Measurements from ENCODE around the gene EFCAB11. TPM values are rescaled to one million over a fixed set of nuclear protein-coding genes. Genes with fewer than 3 reads are reported as not detected.

Gene EFCAB11
- total RNA-seq, 1 donor from 2014 or later = 3.6 TPM

DNA sequence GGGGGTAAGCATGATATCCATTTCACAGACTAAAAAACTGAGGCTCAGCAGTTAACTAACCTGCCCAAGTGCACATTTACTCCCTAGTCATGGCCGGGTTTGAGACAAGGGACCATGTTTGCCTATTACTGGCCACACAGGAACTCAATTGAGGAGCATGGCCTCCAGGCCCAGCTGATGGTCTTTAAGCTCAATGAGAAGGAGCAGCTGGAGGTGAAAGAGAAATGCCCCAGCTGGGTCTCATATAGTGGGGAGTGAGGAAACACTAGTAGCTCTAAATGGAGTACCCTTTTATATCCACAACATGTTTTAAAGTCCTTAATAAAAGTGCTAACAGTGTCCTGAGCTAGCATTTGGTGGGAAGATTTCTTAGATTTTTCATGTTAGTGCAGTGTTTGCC lies 2.8 kb upstream of the EFCAB11 start:
- no peak for DNase-seq (ENCODE audit: low read depth, low spot score)

DNA sequence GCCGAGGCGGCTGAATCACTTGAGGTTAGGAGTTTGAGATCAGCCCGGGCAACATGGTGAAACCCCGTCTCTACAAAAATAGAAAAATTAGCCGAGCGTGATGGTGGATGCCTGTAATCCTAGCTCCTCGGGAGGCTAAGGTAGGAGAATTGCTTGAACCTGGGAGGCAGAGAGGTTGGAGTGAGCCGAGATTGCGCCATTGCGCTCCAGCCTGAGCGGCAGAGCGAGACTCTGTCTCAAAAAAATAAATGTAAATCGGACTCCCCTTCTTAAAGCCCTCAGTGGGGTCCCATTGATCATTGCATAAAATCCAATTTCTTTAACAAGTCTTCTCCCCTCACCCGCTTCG lies 2.1 kb upstream of the EFCAB11 start:
- no peak for DNase-seq (ENCODE audit: low read depth, low spot score)

DNA sequence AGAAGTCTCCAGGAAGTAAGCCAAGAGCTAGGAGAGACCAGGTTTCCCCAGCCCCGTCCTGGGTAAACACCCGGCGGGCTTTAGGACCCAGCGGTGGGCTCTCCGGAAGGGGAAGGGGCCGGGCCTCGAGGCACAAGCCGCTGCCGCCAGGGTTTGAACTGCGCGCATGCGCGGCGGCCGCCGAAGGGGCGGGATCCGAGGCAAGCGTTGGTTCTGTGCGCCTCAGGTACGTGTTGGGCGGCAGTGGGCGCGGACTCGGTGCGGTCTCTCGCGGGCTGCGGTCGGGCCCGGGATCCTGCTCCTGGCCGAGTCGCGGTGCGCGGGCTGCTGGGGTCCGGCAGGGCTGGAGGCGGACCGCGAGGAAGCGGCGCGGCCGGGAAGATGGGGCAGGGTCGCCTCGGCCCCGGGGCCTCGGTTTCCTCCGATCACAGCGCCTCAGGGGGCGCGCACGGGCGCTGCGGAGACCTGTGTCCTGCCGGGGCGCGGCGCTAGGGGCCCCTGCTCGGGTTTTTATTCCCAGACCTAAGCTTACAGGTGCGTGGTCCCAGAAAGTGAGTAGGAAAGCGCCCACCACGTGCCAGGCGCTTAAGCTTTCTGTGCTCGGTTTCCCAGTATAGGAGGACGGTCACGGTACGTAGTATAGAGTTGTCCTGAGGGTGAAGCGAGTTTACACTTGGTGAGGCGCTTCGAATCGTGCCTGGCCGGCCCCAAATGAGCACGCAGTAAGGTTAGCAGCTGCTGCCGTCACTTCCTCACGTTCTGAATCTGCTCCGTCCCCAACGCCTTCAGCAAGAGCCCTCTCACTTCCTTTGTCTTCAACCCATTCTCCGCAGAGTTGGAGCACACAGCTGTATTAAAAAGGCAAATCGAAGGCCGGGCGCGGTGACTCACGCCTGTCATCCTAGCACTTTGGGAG lies 1.5 kb upstream of the EFCAB11 start, which contains the start of gene TDP1:
Gene TDP1, plus strand, starts transcription at position 183 of the 916 bp plus-strand sequence. CDS start 7,188 bp downstream, outside the sequence.
- peak; percentile 75 for DNase-seq (ENCODE audit: low read depth, low spot score)

DNA sequence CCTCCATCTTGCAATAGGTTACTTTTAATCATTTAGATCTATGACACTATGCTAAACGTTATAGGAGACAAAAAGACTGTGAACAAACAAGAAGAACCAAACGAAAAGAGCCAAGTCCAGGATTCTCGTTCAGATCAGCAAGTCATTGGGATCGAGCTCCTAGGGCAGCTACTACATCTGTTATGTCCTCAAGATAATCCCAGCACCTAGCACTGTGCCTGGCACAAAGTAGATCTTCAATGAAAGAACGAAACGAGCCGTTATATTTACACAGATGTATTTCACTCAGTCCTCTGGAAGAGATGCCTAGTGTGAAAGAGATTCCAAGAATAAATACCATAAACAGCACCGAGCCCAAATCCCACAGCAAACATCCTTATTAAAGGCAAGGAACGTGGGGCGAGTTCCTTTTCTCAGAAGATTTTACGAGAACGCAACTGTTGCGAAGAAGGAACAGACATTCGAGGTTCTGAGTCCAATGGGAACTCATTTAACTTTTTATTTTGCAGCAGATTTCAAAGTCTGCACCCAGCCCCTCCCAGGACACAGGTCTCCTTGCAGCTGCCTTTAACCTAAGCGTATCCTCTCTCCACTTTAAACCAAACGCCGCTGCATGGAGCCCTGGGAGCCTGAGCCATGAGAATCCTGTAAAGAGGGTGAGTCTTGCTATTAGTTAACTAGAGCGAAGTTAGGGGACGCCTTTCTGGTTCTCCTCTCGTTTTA lies 653 bp upstream of the EFCAB11 start:
- DNase-seq (ENCODE audit: low read depth, low spot score) = no peak

DNA sequence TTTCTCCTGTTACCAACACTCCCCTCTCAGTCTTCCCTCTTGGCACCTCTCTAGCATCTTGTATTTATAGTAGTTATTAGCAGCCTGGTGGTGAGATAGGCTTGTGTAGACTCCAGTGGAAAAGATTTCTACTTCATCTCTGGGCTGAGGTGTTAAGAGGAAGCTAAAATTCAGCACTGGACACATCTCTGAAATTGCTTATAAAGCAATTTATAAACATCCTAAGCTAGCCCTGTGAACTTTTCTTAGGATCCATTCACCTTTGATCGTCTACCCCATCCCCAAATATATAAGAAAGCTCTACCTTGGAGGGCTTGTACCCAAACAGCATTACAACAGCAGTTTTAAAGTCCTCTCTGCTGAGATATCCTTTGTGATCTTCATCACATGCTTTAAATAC lies 928 bp downstream of the EFCAB11 start:
- DNase-seq (ENCODE audit: low read depth, low spot score) = no peak

DNA sequence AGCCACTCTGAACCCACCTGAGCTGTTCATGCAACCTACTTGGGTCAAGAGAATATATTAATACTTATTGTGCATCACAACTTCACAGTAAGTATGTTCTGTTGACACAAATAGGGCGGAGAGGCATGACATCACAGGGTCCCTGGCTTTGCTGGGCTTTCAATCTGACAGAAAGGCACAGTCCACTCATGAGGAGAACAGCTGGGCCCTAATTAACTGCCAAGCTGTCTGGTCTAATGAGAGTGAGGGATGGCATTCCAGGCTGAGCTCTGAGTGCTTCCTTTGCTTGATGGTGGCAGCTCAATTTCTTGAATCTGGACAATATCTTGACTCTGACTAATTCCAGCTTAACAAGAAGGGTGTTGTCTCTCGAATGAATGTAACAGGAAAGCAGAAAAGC lies 2.0 kb downstream of the EFCAB11 start:
- DNase-seq (ENCODE audit: low read depth, low spot score) = no peak

DNA sequence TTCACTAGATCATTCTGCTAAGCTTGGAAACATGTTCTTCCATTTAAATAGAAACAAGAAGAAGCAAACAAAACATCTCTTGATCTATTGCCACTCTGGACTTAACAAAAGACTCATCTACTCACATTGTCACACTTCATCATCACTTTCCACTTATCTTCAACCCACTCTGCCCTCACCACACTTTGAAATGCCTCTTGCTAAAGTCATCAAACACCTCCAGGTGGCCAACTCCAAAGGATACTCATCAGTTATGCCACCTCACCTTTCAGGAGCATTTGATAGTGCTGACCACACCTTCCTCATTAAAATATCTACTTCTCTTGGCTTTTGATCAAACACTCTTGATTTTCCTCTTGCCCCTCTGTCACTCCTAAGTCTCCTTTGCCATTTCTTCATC lies 7.2 kb downstream of the EFCAB11 start:
- no peak for DNase-seq (ENCODE audit: low read depth, low spot score)

DNA sequence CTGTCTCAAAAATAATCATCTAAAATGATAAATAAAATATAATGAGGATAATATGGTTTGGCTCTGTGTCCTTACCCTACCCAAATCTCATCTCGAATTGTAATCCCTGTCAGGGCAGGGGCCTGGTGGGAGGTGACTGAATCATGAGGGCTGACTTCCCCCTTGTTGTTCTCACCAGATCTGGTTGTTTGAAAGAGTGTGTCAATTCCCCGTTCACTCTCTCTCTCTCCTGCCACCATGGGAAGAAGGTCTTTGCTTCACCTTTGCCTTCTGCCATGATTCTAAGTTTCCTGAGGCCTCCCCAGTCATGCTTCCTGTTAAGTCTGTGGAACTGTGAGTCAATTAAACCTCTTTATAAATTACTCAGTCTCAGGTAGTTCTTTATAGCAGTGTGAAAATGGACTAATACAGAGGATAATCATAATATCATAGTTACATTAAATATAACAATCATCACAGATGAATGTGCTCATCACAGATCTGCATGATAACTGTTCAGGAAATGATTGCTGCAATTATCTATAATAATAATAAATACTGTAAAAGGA lies 12.6 kb downstream of the EFCAB11 start:
- no peak for DNase-seq (ENCODE audit: low read depth, low spot score)

DNA sequence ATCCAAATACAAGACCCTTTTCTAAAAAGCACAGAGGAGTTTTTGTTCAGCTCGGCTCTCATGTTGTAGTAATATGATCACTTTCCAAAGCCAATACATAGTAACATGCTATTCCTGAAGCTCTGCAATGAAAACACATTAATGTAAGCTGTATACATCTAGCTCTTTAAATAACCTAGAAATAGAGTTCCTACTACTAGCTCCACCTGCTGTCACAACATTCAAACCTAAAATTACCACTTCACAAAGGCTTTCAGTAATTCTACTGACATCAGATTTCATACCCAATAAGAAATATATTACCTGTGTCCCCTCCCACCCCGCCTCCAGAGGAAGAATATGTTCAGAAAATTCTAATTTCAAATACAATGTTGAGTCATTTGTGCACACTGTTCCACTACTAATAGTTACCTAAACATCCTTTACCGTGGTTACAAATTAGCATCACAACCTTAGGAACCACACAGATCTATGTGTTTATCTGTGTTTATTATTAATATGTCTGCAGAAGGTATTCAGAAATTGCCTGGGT lies 17.8 kb downstream of the EFCAB11 start:
- no peak for DNase-seq (ENCODE audit: low read depth, low spot score)

DNA sequence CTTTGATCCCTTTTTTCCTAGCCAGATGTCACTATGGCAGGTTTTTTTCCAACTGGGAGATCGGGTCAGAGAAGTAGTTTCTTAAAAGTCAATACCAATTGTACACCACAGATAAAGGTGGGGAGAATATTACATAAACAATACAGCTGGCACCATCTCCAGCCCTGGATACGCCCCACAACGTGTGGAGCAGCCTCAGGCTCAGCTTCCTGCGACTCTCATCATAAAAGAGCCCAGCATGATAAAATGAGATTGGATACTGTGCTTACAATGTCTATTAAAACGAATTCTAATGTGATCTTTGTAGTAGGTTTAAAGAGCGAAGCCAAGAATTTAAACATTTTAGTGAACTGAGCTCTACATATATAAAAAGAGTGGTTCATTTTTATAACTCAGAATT lies 21.5 kb downstream of the EFCAB11 start:
- no peak for DNase-seq (ENCODE audit: low read depth, low spot score)

DNA sequence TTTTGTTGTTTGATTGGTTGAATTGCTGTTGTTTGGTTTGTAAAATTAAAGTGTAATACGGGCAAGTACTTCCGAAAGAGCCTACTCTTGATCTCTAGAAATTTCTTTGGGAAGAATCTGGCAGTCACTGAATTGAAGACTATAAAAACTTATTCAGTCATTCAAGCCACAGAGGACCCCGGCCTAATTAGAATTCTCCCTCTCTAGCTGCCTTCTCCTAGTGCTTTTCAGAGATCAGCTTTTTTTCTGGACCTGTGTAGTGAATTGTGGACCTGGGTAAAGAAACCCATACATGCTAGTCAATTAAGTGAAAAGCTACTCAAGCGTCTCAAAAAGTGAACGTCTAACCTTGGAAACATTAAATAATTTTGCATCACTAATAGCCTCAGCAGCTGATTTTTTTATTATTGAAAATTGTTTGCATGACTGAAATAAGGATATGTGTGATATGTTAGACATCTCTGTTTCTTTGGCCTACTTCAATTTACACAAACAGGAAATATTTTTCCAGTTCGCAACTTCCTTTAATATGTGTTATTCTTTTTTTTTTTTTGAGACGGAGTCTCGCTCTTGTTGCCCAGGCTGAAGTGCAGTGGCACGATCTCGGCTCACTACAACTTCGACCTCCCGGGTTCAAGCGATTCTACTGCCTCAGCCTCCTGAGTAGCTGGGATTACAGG lies 27.2 kb downstream of the EFCAB11 start:
- peak; percentile 64 for DNase-seq (ENCODE audit: low read depth, low spot score)

DNA sequence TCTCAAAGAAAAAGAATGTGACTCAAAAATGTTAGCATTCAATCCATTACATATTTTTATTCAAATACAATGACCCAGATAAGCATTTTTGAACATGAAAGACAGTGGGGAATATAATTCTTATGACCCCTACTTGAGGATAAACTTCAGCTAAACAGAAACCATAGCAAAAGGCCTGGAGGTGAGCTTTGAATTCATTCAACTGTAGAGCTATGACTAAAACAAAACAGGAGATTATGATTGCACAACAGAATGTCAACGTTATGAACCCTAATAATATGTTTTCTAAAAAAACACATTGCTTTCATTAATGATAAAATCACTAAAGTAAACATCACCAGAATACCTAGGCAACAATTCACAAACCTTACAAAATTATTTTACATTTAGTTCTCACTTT lies 27.8 kb downstream of the EFCAB11 start:
- DNase-seq (ENCODE audit: low read depth, low spot score) = peak; percentile 40

DNA sequence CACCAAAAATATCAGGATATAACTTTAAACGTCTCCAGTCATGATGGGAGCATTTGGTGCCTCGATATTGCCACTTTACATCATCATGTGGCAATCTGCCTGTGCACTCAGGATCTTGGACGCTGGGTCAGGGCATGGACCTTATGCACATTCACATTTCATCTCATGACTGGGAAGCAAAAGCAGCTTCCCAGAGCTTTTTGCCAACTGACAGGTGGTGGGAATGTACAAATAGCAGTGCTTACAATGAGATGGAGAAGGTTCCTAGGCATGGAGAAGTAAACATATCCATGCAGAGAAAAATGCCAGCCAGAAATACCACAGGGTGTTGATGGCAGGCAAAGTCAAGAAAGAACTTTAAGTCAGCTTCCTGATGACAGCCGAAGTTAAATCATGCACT lies 30.3 kb downstream of the EFCAB11 start:
- DNase-seq (ENCODE audit: low read depth, low spot score) = no peak

DNA sequence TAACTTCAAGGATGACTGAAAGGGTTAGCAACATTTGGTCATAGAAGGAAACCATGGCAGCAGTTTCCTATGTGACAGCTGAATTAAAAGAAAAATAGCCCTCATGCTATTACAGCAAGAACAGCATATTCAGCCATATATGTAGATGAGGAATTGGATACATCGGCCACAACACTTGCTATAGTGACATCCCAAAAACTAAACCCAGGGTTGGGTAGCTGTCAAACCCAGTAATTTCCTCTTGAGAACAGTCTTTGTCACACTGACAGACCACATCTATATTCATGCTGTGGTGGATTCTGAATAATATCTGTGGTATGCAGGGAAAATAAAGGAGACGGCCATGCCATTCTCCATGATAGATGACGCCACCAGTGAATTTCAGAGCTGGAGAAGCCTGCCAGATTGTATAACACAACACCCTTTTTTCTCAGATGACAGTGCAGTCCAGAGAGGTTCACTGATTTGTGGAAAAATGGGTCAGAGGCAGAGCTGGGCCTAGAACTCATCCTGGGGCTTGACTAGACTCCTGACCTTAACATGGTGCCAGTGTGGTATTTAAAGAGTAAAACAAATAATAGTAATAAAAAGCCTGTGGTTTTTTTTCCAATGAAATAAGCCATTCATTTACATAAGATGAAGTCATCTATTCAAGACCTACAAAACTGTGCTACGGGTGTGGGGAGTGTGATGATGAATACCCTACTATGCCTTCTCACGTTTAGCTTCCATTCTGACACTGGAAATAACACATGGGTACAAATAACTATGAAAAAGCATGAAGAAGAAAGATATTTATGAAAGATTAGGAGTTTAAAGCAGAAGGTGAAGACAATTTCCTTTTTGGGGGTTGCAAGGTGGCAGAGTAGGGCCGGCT lies 32.3 kb downstream of the EFCAB11 start:
- DNase-seq (ENCODE audit: low read depth, low spot score) = no peak

DNA sequence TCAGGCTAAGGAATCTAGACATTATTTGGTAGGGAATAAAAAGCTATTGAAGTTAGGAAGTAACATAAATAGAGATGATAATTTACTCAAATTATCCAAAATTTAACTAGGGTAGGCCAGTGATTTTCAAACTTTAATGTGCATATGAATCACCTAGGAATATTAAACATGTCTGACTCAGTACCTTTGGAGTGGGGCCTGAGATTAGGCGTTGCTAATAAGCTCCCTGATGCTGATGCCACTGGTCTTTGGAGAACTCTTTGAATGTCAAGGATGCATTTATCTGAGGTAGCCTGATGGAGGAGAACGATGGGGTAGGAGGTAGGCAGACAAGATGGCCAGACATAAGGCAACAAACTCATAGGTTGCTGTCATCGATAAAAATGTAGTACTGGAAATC lies 33.2 kb downstream of the EFCAB11 start:
- DNase-seq (ENCODE audit: low read depth, low spot score) = no peak

DNA sequence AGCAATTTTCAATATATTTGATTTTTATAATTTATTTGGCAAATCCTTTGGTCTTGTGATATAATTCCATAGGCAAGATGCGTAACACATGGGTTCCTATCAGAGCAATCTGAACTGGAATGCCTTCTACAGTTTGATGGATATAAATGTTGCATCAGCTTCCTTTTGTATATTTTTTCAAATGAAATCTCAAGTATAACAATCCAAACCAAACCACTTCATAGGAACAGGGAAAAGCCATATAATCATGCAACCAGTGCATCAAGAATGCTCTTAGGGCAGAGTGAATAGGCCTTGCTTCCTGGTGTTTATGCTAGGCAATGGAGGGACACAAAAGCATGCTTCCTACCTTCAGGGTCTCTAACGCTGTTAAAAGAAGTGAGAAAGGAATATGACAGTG lies 34.5 kb downstream of the EFCAB11 start:
- no peak for DNase-seq (ENCODE audit: low read depth, low spot score)

DNA sequence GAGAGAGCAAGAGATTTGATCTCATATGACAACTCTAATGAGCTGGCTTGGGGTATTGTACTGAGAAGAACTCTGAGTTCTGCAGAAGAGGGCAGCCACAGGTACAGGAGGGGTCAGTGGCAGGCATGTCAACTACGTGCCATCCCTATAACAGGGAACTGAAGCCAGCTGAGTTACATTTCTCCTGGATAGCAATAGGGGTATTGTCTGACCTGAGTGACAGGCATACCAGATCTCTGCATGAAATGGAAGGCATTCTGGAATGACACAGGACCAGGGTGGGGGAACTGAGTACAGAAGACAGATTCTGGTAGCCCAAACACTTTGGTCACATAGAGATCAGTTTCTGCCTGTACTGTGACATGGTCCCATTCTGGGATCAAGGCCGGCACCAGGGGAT lies 35.8 kb downstream of the EFCAB11 start:
- DNase-seq (ENCODE audit: low read depth, low spot score) = no peak

DNA sequence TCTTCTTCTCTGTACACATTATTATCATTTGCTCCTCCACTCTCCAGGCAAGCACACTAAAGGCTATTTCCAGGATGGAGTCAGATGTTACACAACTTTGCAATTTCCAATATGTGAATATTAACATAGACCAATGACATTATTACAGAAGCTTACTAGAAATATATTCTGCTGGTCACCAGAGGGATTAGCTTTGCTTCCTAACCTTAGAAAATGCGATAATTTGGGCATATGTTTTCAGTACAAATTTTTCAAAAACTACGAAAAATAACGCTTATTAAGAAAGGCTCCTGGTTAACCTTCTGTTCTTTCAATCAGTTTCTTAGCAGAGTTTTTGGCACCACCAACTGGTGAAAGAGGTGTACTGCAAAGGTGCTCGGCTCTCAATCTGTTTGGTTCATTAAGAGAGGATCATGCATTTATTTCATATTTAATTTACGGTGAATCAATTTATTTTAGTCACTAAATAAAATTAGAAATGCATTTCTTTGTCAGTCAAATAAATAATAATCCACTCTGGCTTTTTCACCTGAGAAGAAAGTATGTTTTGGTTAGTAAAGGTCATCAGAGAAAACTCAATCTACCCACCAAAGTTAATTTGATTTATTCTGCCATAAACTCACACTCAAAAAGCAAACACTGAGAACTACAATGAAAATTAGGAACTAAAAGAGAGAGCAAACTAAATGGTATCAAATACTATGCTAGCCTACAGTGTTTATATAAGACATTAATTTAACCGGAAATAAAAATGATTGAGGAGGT lies 39.2 kb downstream of the EFCAB11 start:
- peak; percentile 36 for DNase-seq (ENCODE audit: low read depth, low spot score)

DNA sequence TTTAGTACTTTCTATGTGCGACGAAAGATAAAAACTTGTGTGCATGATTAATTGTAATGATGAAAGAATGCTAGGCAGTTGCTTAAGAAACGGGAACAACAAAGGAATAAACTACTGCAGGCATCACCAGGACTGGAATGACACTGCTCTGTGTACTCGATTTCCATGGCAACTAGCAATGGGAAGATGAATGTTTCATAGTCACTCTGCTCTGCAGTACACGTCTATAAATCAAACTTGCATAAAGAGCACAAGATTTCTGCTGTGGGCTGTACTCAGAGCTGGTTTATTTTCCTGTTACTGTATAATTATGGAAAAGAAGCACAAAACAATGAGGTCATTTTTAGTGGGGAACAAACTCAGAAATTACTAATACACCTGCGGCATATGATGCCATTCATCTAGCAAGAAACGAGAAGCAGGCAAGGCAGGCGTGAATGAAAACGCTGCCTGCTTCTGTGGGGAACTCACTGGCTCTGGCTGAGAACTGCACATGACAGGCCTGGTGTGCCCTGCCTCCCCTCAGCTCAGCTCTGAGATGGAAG lies 41.8 kb downstream of the EFCAB11 start:
- DNase-seq (ENCODE audit: low read depth, low spot score) = peak; percentile 43

DNA sequence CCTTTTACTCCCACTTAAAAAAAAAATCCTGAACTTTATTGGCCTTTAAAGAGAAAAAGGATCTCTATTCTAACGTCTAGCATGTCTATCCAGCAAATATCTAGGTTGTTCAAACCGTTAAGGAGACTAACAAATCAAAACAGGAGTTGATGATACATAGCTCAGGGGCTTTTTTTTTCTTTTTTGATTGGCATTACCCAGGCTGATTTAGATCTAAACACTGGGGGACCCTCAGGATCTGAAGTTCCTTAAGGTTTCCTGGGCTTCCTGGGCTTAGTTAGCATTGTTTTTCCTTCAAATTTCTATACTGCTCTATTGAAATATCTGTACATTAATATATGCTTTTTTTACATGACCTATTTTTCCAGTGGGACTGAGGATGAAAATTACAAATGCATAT lies 42.3 kb downstream of the EFCAB11 start:
- DNase-seq (ENCODE audit: low read depth, low spot score) = no peak
